ENCODE results near the gene HSPA12B. TPM values are rescaled to one million over a fixed set of nuclear protein-coding genes. Genes with fewer than 3 reads are reported as not detected.

HSPA12B gene
- total RNA-seq, 4 donors from 2014 or later: 0.75 to 4.1 (median 2.7) TPM

GRCh38 chr20:3734111-3734843 lies 1.8 kb downstream of the HSPA12B start:
- intact Hi-C loops (cut with DNase I; ENCODE audit: low total_unique reads): no loop called here
- in situ Hi-C loops (cut with MboI; ENCODE audit: low pct_ligation_motif_present in 1 of 4, low pct_unique_long_range_greater_than_20kb in 1 of 4, low sequenced_read_pairs in 3 of 4): no loop called here
- Histone ChIP-seq H3K4me3 (no peak overlapping the region), H3K27ac (peak overlapping the region in 3 of 4 donors; percentile 11 to 38 (median 31)), H3K9me3 (no peaks in the 10 kb centered on the region), H3K27me3 (peaks cover 26% of the 10 kb centered on the region), H3K4me1 (peaks cover 0 to 13% (median 8%) of the 10 kb centered on the region in 4 donors), H3K36me3 (no peaks in the 10 kb centered on the region)
- WGBS, 2 donors (ENCODE audit: low coverage in 1 of 2): 0 to 57% methylated on average over 1 to 12 of the region's 12 CpGs
- DNase-seq: peak; percentile 46
- TF ChIP-seq EP300 (IDR thresholded peaks at IDR 0.05; ENCODE audit: low read depth) (no peak), POLR2AphosphoS5 (IDR thresholded peaks at IDR 0.05) (no peak), CTCF (IDR thresholded peaks at IDR 0.05) (no peak), POLR2A (IDR thresholded peaks at IDR 0.05) (no peak)

- Histone ChIP-seq H3K36me3 (no peaks in the 10 kb centered on the region), H3K4me3 (no peak overlapping the region), H3K9me3 (no peaks in the 10 kb centered on the region), H3K4me1 (peaks cover 0 to 13% (median 8%) of the 10 kb centered on the region in 4 donors), H3K27ac (no peak overlapping the region), H3K27me3 (peaks cover 26% of the 10 kb centered on the region)
- WGBS, 2 donors (ENCODE audit: low coverage in 1 of 2): 48% methylated on average over 4 of the region's 4 CpGs; no CpG with 5 or more reads in 1 of the 2 donors
- in situ Hi-C loops (cut with MboI; ENCODE audit: low pct_ligation_motif_present in 1 of 4, low pct_unique_long_range_greater_than_20kb in 1 of 4, low sequenced_read_pairs in 3 of 4) (no loop called here), intact Hi-C loops (cut with DNase I; ENCODE audit: low total_unique reads) (no loop called here)
- DNase-seq: no peak
- TF ChIP-seq POLR2A (IDR thresholded peaks at IDR 0.05) (no peak), CTCF (IDR thresholded peaks at IDR 0.05) (no peak), POLR2AphosphoS5 (IDR thresholded peaks at IDR 0.05) (no peak), EP300 (IDR thresholded peaks at IDR 0.05; ENCODE audit: low read depth) (no peak)
Observed at GRCh38 chr20:3735768-3736167, 3.3 kb downstream of the HSPA12B start.

- Histone ChIP-seq H3K27ac (no peak overlapping the region), H3K4me1 (peaks cover 0 to 13% (median 8%) of the 10 kb centered on the region in 4 donors), H3K36me3 (no peaks in the 10 kb centered on the region), H3K27me3 (peaks cover 4% of the 10 kb centered on the region), H3K4me3 (no peak overlapping the region), H3K9me3 (no peaks in the 10 kb centered on the region)
- TF ChIP-seq CTCF (IDR thresholded peaks at IDR 0.05) (no peak), POLR2A (IDR thresholded peaks at IDR 0.05) (no peak), EP300 (IDR thresholded peaks at IDR 0.05; ENCODE audit: low read depth) (no peak), POLR2AphosphoS5 (IDR thresholded peaks at IDR 0.05) (no peak)
- intact Hi-C loops (cut with DNase I; ENCODE audit: low total_unique reads): no loop called here
- DNase-seq: no peak
- 62 to 63% methylated on average over 5 to 11 of the region's 11 CpGs for WGBS, 2 donors (ENCODE audit: low coverage in 1 of 2)
- in situ Hi-C loops (cut with MboI; ENCODE audit: low pct_ligation_motif_present in 1 of 4, low pct_unique_long_range_greater_than_20kb in 1 of 4, low sequenced_read_pairs in 3 of 4): no loop called here
Observed at GRCh38 chr20:3738111-3739053, 5.9 kb downstream of the HSPA12B start.
